ENCODE data around the gene GLT1D1.

GLT1D1 gene

GRCh38 chr12:128879898-128880764 is 26.9 kb downstream of the GLT1D1 start:
- no peak for DNase-seq (ENCODE audit: extremely low spot score)
- TF ChIP-seq NFRKB (IDR thresholded peaks at IDR 0.05) = no peak
- TF ChIP-seq FOXM1 (IDR thresholded peaks at IDR 0.05; ENCODE audit: borderline replicate concordance) = no peak
- TF ChIP-seq FOXK2 (IDR thresholded peaks at IDR 0.05) = no peak
- no peak for TF ChIP-seq HDGF (IDR thresholded peaks at IDR 0.05; ENCODE audit: borderline replicate concordance)
- no peak for TF ChIP-seq SP1 (IDR thresholded peaks at IDR 0.05)
- no peak for TF ChIP-seq PKNOX1 (IDR thresholded peaks at IDR 0.05)
- TF ChIP-seq L3MBTL2 (conservative IDR thresholded peaks at IDR 0.05) = no peak
- TF ChIP-seq LEF1 (IDR thresholded peaks at IDR 0.05; ENCODE audit: borderline replicate concordance) = no peak
- no peak for TF ChIP-seq TARDBP (IDR thresholded peaks at IDR 0.05)
- no peak for TF ChIP-seq ELF4 (IDR thresholded peaks at IDR 0.05)
- no peak for TF ChIP-seq ARNT (IDR thresholded peaks at IDR 0.05)
- no peak for TF ChIP-seq BHLHE40 (IDR thresholded peaks at IDR 0.05; ENCODE audit: borderline replicate concordance)
- TF ChIP-seq CTBP1 (IDR thresholded peaks at IDR 0.05; ENCODE audit: borderline replicate concordance) = no peak
- no peak for TF ChIP-seq ZNF384 (IDR thresholded peaks at IDR 0.05)
- TF ChIP-seq SUZ12 (IDR thresholded peaks at IDR 0.05) = no peak
- ChIA-PET CTCF (no interaction called here), POLR2A (no interaction called here)

GRCh38 chr12:128891856-128892255 is 38.6 kb downstream of the GLT1D1 start:
- ChIA-PET POLR2A (no interaction called here), CTCF (no interaction called here)
- TF ChIP-seq BHLHE40 (IDR thresholded peaks at IDR 0.05; ENCODE audit: borderline replicate concordance) (no peak), ARNT (IDR thresholded peaks at IDR 0.05) (no peak)
- DNase-seq (ENCODE audit: extremely low spot score) = no peak

GRCh38 chr12:128903236-128903635 is 50.0 kb downstream of the GLT1D1 start:
- POLR2A ChIA-PET = no interaction called here
- TF ChIP-seq L3MBTL2 (conservative IDR thresholded peaks at IDR 0.05) (no peak), SP1 (IDR thresholded peaks at IDR 0.05) (no peak), CTBP1 (IDR thresholded peaks at IDR 0.05; ENCODE audit: borderline replicate concordance) (no peak), TARDBP (IDR thresholded peaks at IDR 0.05) (no peak), FOXK2 (IDR thresholded peaks at IDR 0.05) (no peak), FOXM1 (IDR thresholded peaks at IDR 0.05; ENCODE audit: borderline replicate concordance) (no peak), SUZ12 (IDR thresholded peaks at IDR 0.05) (no peak), LEF1 (IDR thresholded peaks at IDR 0.05; ENCODE audit: borderline replicate concordance) (no peak), BHLHE40 (IDR thresholded peaks at IDR 0.05; ENCODE audit: borderline replicate concordance) (no peak), ARNT (IDR thresholded peaks at IDR 0.05) (no peak)
- CTCF ChIA-PET = no interaction called here
- DNase-seq (ENCODE audit: extremely low spot score) = no peak

- TF ChIP-seq LEF1 (IDR thresholded peaks at IDR 0.05; ENCODE audit: borderline replicate concordance) = no peak
- TF ChIP-seq SUZ12 (IDR thresholded peaks at IDR 0.05) = no peak
- no peak for TF ChIP-seq L3MBTL2 (conservative IDR thresholded peaks at IDR 0.05)
- no peak for TF ChIP-seq HDGF (IDR thresholded peaks at IDR 0.05; ENCODE audit: borderline replicate concordance)
- no peak for TF ChIP-seq PKNOX1 (IDR thresholded peaks at IDR 0.05)
- no peak for TF ChIP-seq ELF4 (IDR thresholded peaks at IDR 0.05)
- CTCF ChIA-PET = no interaction called here
- no peak for DNase-seq (ENCODE audit: extremely low spot score)
- POLR2A ChIA-PET = no interaction called here
Observed at GRCh38 chr12:128905003-128905544, 51.8 kb downstream of the GLT1D1 start.

GRCh38 chr12:128906485-128907137 is 53.3 kb downstream of the GLT1D1 start:
- TF ChIP-seq LEF1 (IDR thresholded peaks at IDR 0.05; ENCODE audit: borderline replicate concordance) = no peak
- no peak for TF ChIP-seq FOXK2 (IDR thresholded peaks at IDR 0.05)
- no peak for TF ChIP-seq TARDBP (IDR thresholded peaks at IDR 0.05)
- no peak for TF ChIP-seq SUZ12 (IDR thresholded peaks at IDR 0.05)
- CTCF ChIA-PET = interaction anchor here (0.7 kb wide), 1 partner anchor 353 kb away, joined by 3 read pairs; no protein-coding TSS in a partner anchor
- DNase-seq (ENCODE audit: extremely low spot score) = no peak
- POLR2A ChIA-PET = no interaction called here

- DNase-seq (ENCODE audit: extremely low spot score) = no peak
- TF ChIP-seq ARNT (IDR thresholded peaks at IDR 0.05) (no peak), PKNOX1 (IDR thresholded peaks at IDR 0.05) (no peak), SUZ12 (IDR thresholded peaks at IDR 0.05) (no peak), LEF1 (IDR thresholded peaks at IDR 0.05; ENCODE audit: borderline replicate concordance) (no peak), HDGF (IDR thresholded peaks at IDR 0.05; ENCODE audit: borderline replicate concordance) (no peak), BHLHE40 (IDR thresholded peaks at IDR 0.05; ENCODE audit: borderline replicate concordance) (no peak), SP1 (IDR thresholded peaks at IDR 0.05) (no peak), ELF4 (IDR thresholded peaks at IDR 0.05) (no peak), L3MBTL2 (conservative IDR thresholded peaks at IDR 0.05) (no peak), CTBP1 (IDR thresholded peaks at IDR 0.05; ENCODE audit: borderline replicate concordance) (no peak), ZNF384 (IDR thresholded peaks at IDR 0.05) (no peak), FOXK2 (IDR thresholded peaks at IDR 0.05) (no peak), FOXA1 (IDR thresholded peaks at IDR 0.05) (no peak), NFRKB (IDR thresholded peaks at IDR 0.05) (no peak), FOXM1 (IDR thresholded peaks at IDR 0.05; ENCODE audit: borderline replicate concordance) (no peak), TARDBP (IDR thresholded peaks at IDR 0.05) (no peak)
- POLR2A ChIA-PET = no interaction called here
- CTCF ChIA-PET = no interaction called here
Observed at GRCh38 chr12:128908254-128908653, 55.0 kb downstream of the GLT1D1 start.
